ENCODE results near the gene FOXD3. TPM values are rescaled to one million over a fixed set of nuclear protein-coding genes. Genes with fewer than 3 reads are reported as not detected.
A peak's percentile ranks its signal among the peaks of the same experiment; 100 is the strongest.

FOXD3 gene
- total RNA-seq, 4 donors from 2014 or later, result 1.3 to 4.2 (median 2.0) TPM; not detected in 1

- intact Hi-C loops (cut with DNase I; ENCODE audit: low total_unique reads), result no loop called here
- DNase-seq (ENCODE audit: low spot score in 2 of 2), result peak in 1 of 2 donors; percentile 80
- no peak overlapping the region for H3K4me3 ChIP-seq (ENCODE audit: low read depth, poor library complexity, severe bottlenecking)
- TF ChIP-seq, protein P1, sequence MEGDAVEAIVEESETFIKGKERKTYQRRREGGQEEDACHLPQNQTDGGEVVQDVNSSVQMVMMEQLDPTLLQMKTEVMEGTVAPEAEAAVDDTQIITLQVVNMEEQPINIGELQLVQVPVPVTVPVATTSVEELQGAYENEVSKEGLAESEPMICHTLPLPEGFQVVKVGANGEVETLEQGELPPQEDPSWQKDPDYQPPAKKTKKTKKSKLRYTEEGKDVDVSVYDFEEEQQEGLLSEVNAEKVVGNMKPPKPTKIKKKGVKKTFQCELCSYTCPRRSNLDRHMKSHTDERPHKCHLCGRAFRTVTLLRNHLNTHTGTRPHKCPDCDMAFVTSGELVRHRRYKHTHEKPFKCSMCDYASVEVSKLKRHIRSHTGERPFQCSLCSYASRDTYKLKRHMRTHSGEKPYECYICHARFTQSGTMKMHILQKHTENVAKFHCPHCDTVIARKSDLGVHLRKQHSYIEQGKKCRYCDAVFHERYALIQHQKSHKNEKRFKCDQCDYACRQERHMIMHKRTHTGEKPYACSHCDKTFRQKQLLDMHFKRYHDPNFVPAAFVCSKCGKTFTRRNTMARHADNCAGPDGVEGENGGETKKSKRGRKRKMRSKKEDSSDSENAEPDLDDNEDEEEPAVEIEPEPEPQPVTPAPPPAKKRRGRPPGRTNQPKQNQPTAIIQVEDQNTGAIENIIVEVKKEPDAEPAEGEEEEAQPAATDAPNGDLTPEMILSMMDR (IDR thresholded peaks at IDR 0.05), result no peak
- no peak for TF ChIP-seq POLR2A (IDR thresholded peaks at IDR 0.05)
- WGBS, 2 donors, result 20 to 30% methylated on average over 28 of the region's 28 CpGs
These were observed 4.0 kb upstream of the FOXD3 start for GRCh38 chr1:63318201-63318979.

DNA sequence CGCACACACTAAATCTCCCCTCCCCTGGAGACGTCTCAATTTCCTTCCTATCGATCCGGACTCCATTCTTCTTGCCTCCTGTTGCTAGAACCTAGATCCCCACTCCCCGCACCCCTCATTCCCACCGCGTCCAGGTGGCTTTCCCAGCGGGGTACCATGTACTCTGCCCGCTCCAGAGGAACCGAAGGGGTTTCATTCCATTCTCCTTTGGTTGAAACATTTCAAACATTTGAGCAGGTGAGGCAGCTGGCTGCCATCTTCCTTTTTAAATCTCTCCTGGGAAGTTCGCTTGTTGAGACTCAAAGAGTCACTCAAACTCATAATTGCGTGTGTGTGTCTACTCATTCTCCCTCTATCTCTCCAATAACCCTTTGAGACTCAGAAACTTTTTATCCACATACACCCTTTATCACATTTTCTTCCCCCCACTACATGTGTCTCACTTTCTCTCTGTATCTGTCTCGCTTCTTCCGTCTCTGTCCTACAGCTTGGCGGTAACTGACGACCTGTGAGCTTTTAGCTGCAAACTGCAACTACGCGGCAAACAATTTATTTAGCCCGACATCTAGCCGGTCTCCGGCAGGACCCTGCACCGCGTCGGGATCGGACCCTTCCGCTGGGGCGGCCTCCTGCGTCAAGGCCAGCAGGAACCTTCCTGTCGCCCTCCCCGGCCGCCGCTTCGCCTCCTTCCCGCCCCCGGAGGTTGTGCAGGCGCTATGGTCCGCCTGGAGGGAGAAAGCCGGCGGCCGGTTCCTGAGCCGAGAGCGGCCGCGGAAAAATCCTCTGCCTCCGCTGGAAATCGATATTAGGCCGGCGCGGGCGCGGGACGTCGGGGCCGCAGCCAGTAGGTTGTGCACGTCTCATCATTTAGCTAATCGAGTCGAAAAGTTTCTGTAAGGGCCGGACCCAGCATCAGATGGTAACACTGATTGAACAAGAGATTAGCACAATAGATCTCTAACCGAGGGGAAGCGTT lies 3.0 kb upstream of the FOXD3 start:
- peak in 1 of 2 donors; percentile 82 for DNase-seq (ENCODE audit: low spot score in 2 of 2)
- no peak overlapping the region for H3K4me3 ChIP-seq (ENCODE audit: low read depth, poor library complexity, severe bottlenecking)
- intact Hi-C loops (cut with DNase I; ENCODE audit: low total_unique reads), result no loop called here
- 12 to 19% methylated on average over 51 to 59 of the region's 60 CpGs for WGBS, 2 donors
- TF ChIP-seq, protein P1 (IDR thresholded peaks at IDR 0.05), result no peak
- no peak for TF ChIP-seq POLR2A (IDR thresholded peaks at IDR 0.05)

GRCh38 chr1:63320022-63320721 lies 2.2 kb upstream of the FOXD3 start:
- no peak overlapping the region for H3K4me3 ChIP-seq (ENCODE audit: low read depth, poor library complexity, severe bottlenecking)
- WGBS, 2 donors, result 18 to 22% methylated on average over 46 to 47 of the region's 47 CpGs
- TF ChIP-seq, protein P1 (IDR thresholded peaks at IDR 0.05), result no peak
- TF ChIP-seq POLR2A (IDR thresholded peaks at IDR 0.05), result no peak
- intact Hi-C loops (cut with DNase I; ENCODE audit: low total_unique reads), result no loop called here
- peak in 1 of 2 donors; percentile 84 for DNase-seq (ENCODE audit: low spot score in 2 of 2)

DNA sequence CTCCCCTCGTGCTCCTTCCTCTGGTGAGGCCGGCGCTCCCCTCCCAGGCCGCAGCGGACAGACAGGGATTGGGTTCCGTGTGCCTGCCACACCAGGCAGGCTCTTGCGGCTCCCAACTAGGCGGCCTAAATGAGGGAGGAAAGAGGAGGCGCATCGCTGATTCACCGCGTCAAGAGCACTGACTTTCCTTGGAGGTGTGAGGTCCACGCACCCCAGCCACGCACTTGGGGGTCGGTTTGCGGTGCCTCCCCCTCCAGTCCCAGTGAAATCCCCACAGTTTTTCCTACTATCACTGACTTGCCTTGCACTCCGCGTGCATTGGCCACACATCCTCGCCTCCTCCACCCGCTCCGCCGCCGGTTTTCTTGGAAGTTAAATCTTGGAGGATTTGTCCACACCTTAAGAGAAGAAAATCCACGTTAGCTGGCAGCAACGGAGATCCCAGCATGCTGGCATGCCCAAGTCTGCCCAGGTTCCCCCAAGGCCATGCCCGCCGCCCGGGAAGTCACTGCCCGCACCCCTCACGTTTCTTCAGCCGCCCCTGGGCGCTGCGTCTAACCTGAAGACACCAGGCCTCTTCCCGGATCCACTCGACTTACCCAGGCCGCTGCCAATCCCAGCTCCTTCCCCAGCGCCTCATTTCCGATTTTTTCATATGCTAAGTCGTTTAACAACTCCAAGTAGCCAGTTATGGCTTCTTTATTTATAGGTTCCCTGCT lies 1.1 kb upstream of the FOXD3 start:
- TF ChIP-seq POLR2A (IDR thresholded peaks at IDR 0.05), result no peak
- TF ChIP-seq, protein P1 (IDR thresholded peaks at IDR 0.05), result no peak
- 17 to 21% methylated on average over 34 to 39 of the region's 39 CpGs for WGBS, 2 donors
- no peak overlapping the region for H3K4me3 ChIP-seq (ENCODE audit: low read depth, poor library complexity, severe bottlenecking)
- intact Hi-C loops (cut with DNase I; ENCODE audit: low total_unique reads), result no loop called here
- peak in 1 of 2 donors; percentile 81 for DNase-seq (ENCODE audit: low spot score in 2 of 2)

DNA sequence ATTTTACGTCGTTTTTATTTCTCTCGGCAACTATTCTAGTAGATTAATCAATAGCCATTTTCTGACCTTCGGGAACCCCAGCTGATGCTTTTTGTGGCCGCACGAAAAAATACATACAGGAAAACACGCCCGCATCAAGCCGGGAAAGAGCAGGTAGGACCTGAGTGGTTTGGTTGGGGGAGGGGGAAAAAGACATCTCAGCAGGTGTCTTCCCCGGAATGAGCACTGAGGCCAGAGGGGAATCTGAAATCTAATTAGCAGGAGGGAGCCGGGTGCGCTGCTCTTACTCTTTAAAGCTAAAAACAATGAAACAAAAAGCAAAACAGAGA lies 618 bp upstream of the FOXD3 start:
- intact Hi-C loops (cut with DNase I; ENCODE audit: low total_unique reads), result no loop called here
- 10 to 12% methylated on average over 12 of the region's 12 CpGs for WGBS, 2 donors
- TF ChIP-seq POLR2A (IDR thresholded peaks at IDR 0.05), result no peak
- TF ChIP-seq, protein P1 (IDR thresholded peaks at IDR 0.05), result no peak
- H3K4me3 ChIP-seq (ENCODE audit: low read depth, poor library complexity, severe bottlenecking), result peak overlapping the region; percentile 23
- DNase-seq (ENCODE audit: low spot score in 2 of 2), result peak in 1 of 2 donors; percentile 36
